ENCODE results near the gene SEC22B. TPM values are rescaled to one million over a fixed set of nuclear protein-coding genes. Genes with fewer than 3 reads are reported as not detected.
"Not testable (repeated sequence)": the region's sequence is repeated elsewhere in the genome, so short reads cannot be mapped to it uniquely, and the experiment has no call there.

SEC22B gene
- total RNA-seq, 2 donors from 2014 or later: 24.9 to 44.8 TPM

GRCh38 chr1:120120525-120120924 lies 55.8 kb downstream of the SEC22B start:
- not testable (repeated sequence) for H3K27ac ChIP-seq; H3K4me1 ChIP-seq (ENCODE audit: control insufficient read depth in 1 of 2, low read depth in 2 of 2); DNase-seq (ENCODE audit: low spot score); H3K4me3 ChIP-seq; H3K27me3 ChIP-seq (replicated peaks; ENCODE audit: insufficient read depth); ATAC-seq (ENCODE audit: insufficient number of reproducible peaks, low FRiP score, low read depth); H3K9me3 ChIP-seq; H3K36me3 ChIP-seq

GRCh38 chr1:120117371-120118177 lies 58.7 kb downstream of the SEC22B start:
- not testable (repeated sequence) for H3K9me3 ChIP-seq; H3K27ac ChIP-seq; DNase-seq (ENCODE audit: low spot score); H3K4me1 ChIP-seq (ENCODE audit: control insufficient read depth in 1 of 2, low read depth in 2 of 2); H3K36me3 ChIP-seq; H3K4me3 ChIP-seq; H3K27me3 ChIP-seq (replicated peaks; ENCODE audit: insufficient read depth); ATAC-seq (ENCODE audit: insufficient number of reproducible peaks, low FRiP score, low read depth)

- H3K27ac ChIP-seq; H3K4me1 ChIP-seq (ENCODE audit: control insufficient read depth in 1 of 2, low read depth in 2 of 2); H3K9me3 ChIP-seq; H3K4me3 ChIP-seq; H3K27me3 ChIP-seq (replicated peaks; ENCODE audit: insufficient read depth); ATAC-seq (ENCODE audit: insufficient number of reproducible peaks, low FRiP score, low read depth); DNase-seq (ENCODE audit: low spot score); H3K36me3 ChIP-seq: not testable (repeated sequence)
Observed at GRCh38 chr1:120116094-120116493, 60.2 kb downstream of the SEC22B start.

- not testable (repeated sequence) for H3K36me3 ChIP-seq; H3K27ac ChIP-seq; ATAC-seq (ENCODE audit: insufficient number of reproducible peaks, low FRiP score, low read depth); DNase-seq (ENCODE audit: low spot score); H3K9me3 ChIP-seq; H3K27me3 ChIP-seq (replicated peaks; ENCODE audit: insufficient read depth); H3K4me1 ChIP-seq (ENCODE audit: control insufficient read depth in 1 of 2, low read depth in 2 of 2); H3K4me3 ChIP-seq
Observed at GRCh38 chr1:120113134-120113533, 63.2 kb downstream of the SEC22B start.

GRCh38 chr1:120112212-120112611 lies 64.1 kb downstream of the SEC22B start:
- H3K9me3 ChIP-seq; H3K36me3 ChIP-seq; H3K27me3 ChIP-seq (replicated peaks; ENCODE audit: insufficient read depth); ATAC-seq (ENCODE audit: insufficient number of reproducible peaks, low FRiP score, low read depth); H3K4me3 ChIP-seq; H3K4me1 ChIP-seq (ENCODE audit: control insufficient read depth in 1 of 2, low read depth in 2 of 2); H3K27ac ChIP-seq; DNase-seq (ENCODE audit: low spot score): not testable (repeated sequence)

GRCh38 chr1:120111771-120112170 lies 64.5 kb downstream of the SEC22B start:
- not testable (repeated sequence) for ATAC-seq (ENCODE audit: insufficient number of reproducible peaks, low FRiP score, low read depth); H3K27ac ChIP-seq; H3K9me3 ChIP-seq; H3K4me1 ChIP-seq (ENCODE audit: control insufficient read depth in 1 of 2, low read depth in 2 of 2); DNase-seq (ENCODE audit: low spot score); H3K36me3 ChIP-seq; H3K4me3 ChIP-seq; H3K27me3 ChIP-seq (replicated peaks; ENCODE audit: insufficient read depth)

GRCh38 chr1:120111008-120111407 lies 65.3 kb downstream of the SEC22B start:
- H3K9me3 ChIP-seq; H3K36me3 ChIP-seq; H3K4me1 ChIP-seq (ENCODE audit: control insufficient read depth in 1 of 2, low read depth in 2 of 2); H3K4me3 ChIP-seq; DNase-seq (ENCODE audit: low spot score); ATAC-seq (ENCODE audit: insufficient number of reproducible peaks, low FRiP score, low read depth); H3K27ac ChIP-seq; H3K27me3 ChIP-seq (replicated peaks; ENCODE audit: insufficient read depth): not testable (repeated sequence)

GRCh38 chr1:120109656-120110055 lies 66.7 kb downstream of the SEC22B start:
- H3K27ac ChIP-seq; H3K4me3 ChIP-seq; DNase-seq (ENCODE audit: low spot score); H3K27me3 ChIP-seq (replicated peaks; ENCODE audit: insufficient read depth); H3K36me3 ChIP-seq; H3K9me3 ChIP-seq; ATAC-seq (ENCODE audit: insufficient number of reproducible peaks, low FRiP score, low read depth); H3K4me1 ChIP-seq (ENCODE audit: control insufficient read depth in 1 of 2, low read depth in 2 of 2): not testable (repeated sequence)

GRCh38 chr1:120109180-120109579 lies 67.1 kb downstream of the SEC22B start:
- DNase-seq (ENCODE audit: low spot score); H3K36me3 ChIP-seq; H3K27me3 ChIP-seq (replicated peaks; ENCODE audit: insufficient read depth); H3K9me3 ChIP-seq; H3K4me3 ChIP-seq; H3K27ac ChIP-seq; H3K4me1 ChIP-seq (ENCODE audit: control insufficient read depth in 1 of 2, low read depth in 2 of 2); ATAC-seq (ENCODE audit: insufficient number of reproducible peaks, low FRiP score, low read depth): not testable (repeated sequence)

- not testable (repeated sequence) for H3K4me3 ChIP-seq; ATAC-seq (ENCODE audit: insufficient number of reproducible peaks, low FRiP score, low read depth); DNase-seq (ENCODE audit: low spot score); H3K27ac ChIP-seq; H3K4me1 ChIP-seq (ENCODE audit: control insufficient read depth in 1 of 2, low read depth in 2 of 2); H3K9me3 ChIP-seq; H3K27me3 ChIP-seq (replicated peaks; ENCODE audit: insufficient read depth); H3K36me3 ChIP-seq
Observed at GRCh38 chr1:120105288-120105687, 71.0 kb downstream of the SEC22B start.

GRCh38 chr1:120103768-120104167 lies 72.6 kb downstream of the SEC22B start:
- H3K36me3 ChIP-seq; DNase-seq (ENCODE audit: low spot score); H3K27ac ChIP-seq; H3K4me3 ChIP-seq; H3K9me3 ChIP-seq; ATAC-seq (ENCODE audit: insufficient number of reproducible peaks, low FRiP score, low read depth); H3K4me1 ChIP-seq (ENCODE audit: control insufficient read depth in 1 of 2, low read depth in 2 of 2); H3K27me3 ChIP-seq (replicated peaks; ENCODE audit: insufficient read depth): not testable (repeated sequence)

GRCh38 chr1:120101593-120101992 lies 74.7 kb downstream of the SEC22B start:
- not testable (repeated sequence) for H3K36me3 ChIP-seq; H3K9me3 ChIP-seq; H3K4me1 ChIP-seq (ENCODE audit: control insufficient read depth in 1 of 2, low read depth in 2 of 2); DNase-seq (ENCODE audit: low spot score); ATAC-seq (ENCODE audit: insufficient number of reproducible peaks, low FRiP score, low read depth); H3K4me3 ChIP-seq; H3K27ac ChIP-seq; H3K27me3 ChIP-seq (replicated peaks; ENCODE audit: insufficient read depth)

Measured in thoracic aorta (tissue), 2 donors.